Measurements from ENCODE around the gene TMEM42.
"Not testable (repeated sequence)": the region's sequence is repeated elsewhere in the genome, so short reads cannot be mapped to it uniquely, and the experiment has no call there.

The TMEM42 gene

GRCh38 chr3:44861412-44862225 is at the start of gene TMEM42:
Gene TMEM42, plus strand, starts transcription at chr3:44861912. Its CDS starts 13 bp downstream, at chr3:44861925.
- DNase-seq (ENCODE audit: low read depth in 2 of 2) = peak; percentile 77 to 81

GRCh38 chr3:44814751-44815150 is 47.0 kb upstream of the TMEM42 start:
- DNase-seq (ENCODE audit: low read depth in 2 of 2) = no peak

- DNase-seq (ENCODE audit: low read depth in 2 of 2) = not testable (repeated sequence)
Measured at GRCh38 chr3:44816334-44816733, 45.4 kb upstream of the TMEM42 start.

GRCh38 chr3:44821206-44821605 is 40.5 kb upstream of the TMEM42 start:
- DNase-seq (ENCODE audit: low read depth in 2 of 2) = not testable (repeated sequence)

DNA sequence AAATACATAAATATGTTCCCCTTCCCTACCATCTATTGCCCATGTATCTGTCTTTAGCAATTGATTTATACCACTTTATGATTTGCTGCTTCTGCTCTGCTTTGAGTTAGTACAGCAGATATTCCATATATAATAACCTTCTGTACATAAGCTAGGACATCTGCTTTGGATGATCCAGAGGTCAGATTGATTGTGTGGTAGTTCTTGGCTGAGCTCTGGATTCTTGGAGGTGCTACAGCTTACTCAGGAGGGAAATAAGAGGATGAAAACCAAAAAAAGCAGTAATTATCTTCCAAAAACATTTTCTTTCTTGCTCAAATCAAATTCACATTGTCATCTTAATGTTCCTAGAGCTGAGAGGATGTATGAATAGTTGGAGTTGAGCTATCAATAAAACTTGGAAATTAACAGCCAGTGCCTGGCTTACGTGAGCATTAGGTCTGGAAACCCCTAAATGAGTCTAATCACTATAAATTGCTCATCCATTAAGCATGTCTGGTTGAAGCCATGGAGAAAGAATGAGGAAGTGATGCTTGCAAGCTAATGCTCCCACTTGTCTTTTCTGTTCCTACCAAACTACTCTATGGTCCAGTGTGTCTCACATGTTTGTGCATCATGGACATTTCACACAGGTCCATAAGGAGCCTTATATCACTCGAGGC is 36.3 kb upstream of the TMEM42 start:
- no peak for DNase-seq (ENCODE audit: low read depth in 2 of 2)

DNA sequence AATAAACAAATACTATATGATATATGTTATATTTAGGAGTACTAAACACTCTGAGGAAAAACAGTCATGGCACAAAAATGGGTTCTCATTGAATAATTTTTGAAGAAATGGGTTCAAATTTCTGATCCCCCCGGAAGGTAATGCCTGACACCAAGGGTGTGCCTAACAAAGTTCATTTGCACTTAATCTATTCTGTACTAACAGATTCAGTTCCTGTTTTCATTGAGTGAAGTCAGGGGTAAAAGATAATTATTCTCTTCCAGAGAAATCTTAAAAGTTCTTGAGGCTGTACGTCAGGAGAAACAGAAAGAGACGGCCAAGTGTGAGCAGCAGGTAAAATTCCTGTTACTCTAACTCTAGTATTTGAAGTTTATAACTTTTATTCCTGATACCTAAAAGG is 34.5 kb upstream of the TMEM42 start:
- no peak for DNase-seq (ENCODE audit: low read depth in 2 of 2)

DNA sequence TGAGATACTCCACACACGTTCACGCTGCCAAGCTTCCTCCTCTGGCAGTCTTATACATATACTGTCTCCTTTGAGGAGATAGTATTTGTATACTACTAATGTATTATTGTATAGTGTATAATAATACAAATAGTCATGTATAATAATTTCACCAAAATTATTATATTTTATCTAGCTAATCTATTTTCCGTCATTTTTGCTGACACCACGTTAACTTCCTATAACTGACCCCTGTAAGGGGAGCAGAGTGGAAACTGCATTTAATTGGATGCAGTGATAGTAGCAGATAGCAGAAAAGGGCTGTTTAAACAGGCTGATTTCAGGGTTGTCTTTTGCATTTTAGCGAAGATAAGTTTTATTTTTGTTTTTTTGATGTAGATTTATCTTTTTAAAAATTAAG is 30.5 kb upstream of the TMEM42 start:
- no peak for DNase-seq (ENCODE audit: low read depth in 2 of 2)

- no peak for DNase-seq (ENCODE audit: low read depth in 2 of 2)
Measured at GRCh38 chr3:44832032-44832431, 29.7 kb upstream of the TMEM42 start.

DNA sequence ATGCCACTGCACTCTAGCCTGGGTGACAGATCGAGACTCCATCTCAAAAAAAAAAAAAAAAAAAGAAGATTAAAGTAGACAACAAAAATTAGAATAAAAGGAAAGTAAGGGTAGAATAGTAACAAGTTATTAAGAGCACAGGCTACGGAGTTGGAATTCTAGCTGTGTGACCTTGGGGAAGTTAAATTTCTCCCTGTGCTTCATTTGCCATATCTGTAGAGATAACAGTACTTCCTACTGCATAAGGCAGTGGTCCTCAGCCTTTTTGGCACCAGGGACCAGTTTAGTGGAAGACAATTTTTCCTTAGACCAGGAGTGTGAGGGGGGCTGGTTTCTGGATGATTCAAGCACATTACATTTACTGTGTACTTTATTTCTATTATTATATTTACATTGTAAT is 28.7 kb upstream of the TMEM42 start:
- DNase-seq (ENCODE audit: low read depth in 2 of 2) = no peak

DNA sequence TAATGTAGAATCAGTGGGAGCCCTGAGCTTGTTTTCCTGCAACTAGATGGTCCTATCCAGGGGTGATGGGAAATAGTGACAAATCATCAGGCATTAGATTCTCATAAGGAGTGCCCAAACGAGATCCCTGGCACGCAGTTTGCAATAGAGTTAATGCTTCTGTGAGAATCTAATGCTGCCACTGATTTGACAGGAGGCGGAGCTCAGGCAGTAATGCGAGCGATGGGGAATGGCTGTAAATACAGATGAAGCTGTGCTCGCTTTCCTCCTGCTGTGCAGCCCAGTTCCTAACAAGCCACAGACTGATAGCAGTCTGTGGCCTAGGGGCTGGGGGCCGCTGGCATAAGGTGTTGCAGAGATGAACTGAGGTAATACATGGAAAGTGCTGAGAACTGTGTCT is 28.3 kb upstream of the TMEM42 start:
- no peak for DNase-seq (ENCODE audit: low read depth in 2 of 2)

GRCh38 chr3:44835684-44836083 is 26.0 kb upstream of the TMEM42 start:
- DNase-seq (ENCODE audit: low read depth in 2 of 2) = no peak

DNA sequence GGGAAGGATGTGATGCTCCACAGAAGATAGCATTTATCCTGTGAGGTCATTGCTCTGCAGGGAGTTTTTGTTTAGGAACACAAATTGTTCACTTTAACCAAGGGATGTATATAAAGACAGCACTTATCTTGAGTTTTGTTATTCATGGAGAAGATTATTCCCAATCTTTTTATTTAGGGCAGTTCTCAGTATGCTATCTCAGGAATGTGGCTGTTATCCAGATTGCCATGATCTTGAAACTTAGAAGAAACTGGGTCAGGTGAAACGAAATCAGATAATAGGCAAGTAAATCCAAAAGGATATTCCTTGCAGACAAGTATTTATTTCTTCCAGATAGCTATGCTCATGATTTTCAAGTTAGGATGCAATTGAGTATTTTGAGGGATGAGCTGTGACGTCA is 19.3 kb upstream of the TMEM42 start:
- no peak for DNase-seq (ENCODE audit: low read depth in 2 of 2)

DNA sequence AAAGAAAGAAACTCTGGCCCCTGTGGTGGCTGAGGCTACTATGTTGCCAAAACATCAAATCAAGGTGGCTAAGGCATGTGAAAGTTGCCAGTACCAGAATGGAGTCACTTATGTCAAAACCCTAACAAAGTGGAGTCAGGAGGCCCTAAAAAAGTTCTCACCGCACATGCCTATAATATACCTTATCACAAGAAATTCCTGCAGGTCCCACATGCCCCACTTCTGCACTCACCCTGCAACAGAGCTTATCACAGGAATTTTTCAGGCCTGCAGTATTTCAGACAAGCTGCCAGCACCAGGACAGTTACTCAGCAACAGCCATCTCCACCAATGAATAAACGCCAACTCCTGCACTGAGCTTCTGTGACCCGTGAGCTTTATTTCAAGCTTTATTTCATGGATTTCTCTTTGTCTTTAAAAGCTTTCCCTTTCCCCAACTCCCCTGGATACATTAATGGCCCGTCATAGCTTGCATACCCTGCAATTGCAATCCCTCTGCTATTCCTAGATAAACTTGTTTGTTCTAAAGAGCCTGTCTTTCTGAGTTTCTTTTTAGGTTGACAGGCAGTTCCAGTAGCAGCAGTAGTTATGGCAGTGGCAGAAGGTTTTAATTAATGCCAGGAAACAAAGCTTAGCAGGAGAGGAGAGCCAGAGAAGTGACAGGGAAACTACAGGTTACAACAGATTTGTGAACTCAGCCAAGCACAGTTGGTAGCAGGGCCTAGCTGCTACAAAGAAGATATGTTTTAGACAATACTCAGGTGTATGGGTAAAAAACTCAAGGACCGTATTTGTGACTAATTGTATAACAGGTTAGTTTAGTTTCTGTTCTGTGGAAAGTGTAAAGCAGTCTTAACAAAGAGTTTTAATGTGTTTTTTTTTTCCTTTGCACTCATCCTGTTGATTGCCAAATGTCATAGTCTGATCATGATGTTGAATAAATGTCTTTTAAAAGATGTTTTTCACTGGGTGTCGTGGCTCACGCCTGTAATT is 15.9 kb upstream of the TMEM42 start:
- DNase-seq (ENCODE audit: low read depth in 2 of 2) = no peak

DNA sequence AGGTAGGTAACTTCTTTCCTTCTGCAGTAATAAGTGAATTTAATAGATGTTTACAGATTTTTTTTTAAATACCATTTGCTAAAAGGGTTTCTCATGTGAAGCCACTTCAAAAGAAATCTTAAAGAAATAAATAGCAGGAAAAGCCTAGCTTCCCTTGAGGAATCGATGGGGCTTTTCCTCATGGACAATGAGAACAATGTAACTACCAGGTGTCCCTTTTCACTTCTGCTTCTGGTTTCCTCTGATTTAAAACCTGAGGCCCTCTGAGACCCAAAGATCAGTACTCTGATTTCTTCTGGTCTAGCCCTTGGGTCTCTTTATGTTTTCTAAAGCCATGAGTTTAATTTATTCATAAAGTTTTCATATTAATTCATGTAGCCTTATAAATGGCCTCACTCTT is 13.1 kb upstream of the TMEM42 start:
- DNase-seq (ENCODE audit: low read depth in 2 of 2) = no peak

DNA sequence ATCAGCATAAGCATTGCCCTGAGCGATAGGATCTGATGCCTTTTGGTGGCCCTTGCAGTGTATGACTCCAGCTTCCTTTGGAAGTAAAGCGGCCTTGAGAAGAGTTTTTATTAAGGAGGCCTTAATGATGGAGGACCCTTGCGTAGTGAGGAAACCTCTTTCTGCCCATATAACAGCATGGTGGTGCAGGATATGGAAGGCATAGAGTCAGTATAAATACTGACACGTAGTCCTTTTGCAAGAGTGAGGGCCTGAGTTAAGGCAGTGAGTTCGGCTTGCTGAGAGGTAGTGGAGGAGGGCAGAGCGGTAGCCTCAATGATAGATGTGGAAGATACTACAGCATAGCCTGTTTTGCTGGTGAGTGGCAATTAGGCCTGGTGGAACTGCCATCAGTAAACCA is 5.0 kb upstream of the TMEM42 start:
- DNase-seq (ENCODE audit: low read depth in 2 of 2) = not testable (repeated sequence)

DNA sequence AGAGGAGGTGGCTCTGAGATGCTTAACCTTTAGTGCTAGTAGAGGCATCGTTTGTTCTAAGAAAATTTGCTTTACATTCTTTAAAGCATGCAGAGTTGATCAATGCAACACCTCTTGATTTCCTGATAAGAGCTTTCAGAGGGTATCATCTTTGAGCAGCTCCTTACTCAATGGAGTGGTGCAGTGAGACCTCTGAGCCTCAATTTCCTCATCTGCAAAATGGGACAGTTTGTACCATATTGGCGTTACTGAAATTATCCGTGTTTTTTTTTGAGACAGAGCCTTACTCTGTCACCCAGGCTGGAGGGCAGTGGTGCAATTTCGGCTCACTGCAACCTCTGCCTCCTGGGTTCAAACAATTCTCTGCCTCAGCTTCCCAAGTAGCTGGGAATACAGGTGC is 1.6 kb upstream of the TMEM42 start:
- DNase-seq (ENCODE audit: low read depth in 2 of 2) = no peak

DNA sequence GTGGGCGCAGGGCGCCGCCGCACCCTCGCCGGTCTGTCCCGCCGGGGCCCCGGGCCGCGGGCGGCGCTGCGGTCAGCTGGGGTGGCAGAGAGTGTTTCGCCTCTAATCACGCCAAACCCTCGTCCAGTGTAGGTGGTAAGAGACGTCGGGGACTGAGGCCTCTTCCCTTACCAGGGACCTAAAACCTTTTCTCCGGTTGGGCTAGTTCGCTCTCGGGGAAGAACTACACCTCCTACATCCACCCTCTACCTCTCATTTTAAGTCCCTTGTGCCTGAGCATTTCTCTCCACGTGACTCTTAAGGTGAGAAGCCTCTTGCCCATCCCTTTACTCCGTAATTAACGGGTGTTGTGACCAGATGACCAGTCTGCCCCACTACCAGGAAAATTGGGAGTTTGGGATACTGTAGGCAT is 520 bp downstream of the TMEM42 start:
- DNase-seq (ENCODE audit: low read depth in 2 of 2) = no peak

- DNase-seq (ENCODE audit: low read depth in 2 of 2) = no peak
Measured at GRCh38 chr3:44865272-44866035, 3.7 kb downstream of the TMEM42 start.

DNA sequence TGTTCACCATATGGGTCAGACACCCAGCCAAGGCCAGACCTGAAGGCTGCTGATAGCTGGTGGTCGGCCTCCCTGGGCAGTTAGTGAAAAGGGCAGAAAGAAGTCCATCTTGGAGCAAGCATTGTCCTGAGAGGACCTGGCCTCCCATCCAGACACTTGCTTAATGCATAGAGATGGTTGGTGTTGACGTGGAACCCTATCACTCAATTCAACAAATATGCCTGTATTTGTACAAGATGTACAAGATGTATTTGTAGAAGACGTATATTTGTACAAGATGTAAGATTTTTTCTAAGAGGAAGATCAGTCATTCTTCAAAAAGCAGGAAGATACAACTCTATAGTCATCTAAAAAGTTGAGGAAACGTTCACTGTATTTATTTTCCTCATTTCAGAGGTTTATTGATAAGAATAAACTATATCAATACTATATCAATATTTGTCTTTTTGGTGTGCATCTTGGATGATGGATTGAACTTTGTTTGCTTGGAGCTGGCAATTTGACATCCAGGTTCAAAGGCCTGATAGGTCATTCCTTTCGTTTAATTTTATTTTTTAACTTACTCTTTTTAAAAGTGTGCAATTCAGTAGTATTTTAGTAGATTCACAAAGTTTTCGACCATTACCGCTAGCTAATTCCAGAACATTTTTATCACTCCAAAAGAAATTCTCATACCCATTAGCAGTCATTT is 5.9 kb downstream of the TMEM42 start:
- no peak for DNase-seq (ENCODE audit: low read depth in 2 of 2)

GRCh38 chr3:44870375-44871061 is 8.8 kb downstream of the TMEM42 start:
- DNase-seq (ENCODE audit: low read depth in 2 of 2) = no peak
